Right cardiac atrium (tissue), 5 donors: ENCODE data around the gene RTN4R. TPM values are rescaled to one million over a fixed set of nuclear protein-coding genes. Genes with fewer than 3 reads are reported as not detected.
"Not testable (repeated sequence)": the region's sequence is repeated elsewhere in the genome, so short reads cannot be mapped to it uniquely, and the experiment has no call there.

Experiments used
- ATAC-seq, 2 donors: fragments of 200-7000 bp; cut with Tn5 transposase; one replicate each; pipeline versions ENCODE4 v1.8.0 to v1.9.1; 2020; ENCODE audit warnings: moderate library complexity in 2 of 2, mild to moderate bottlenecking in 1 of 2
- DNase-seq, 3 donors: peaks; one replicate each; pipeline ENCODE4 v3.0.0-alpha.2; 2020
- H3K27ac ChIP-seq: one replicate; pipeline ENCODE4 v1.5.1; 2013; ENCODE audit warnings: mild to moderate bottlenecking, low read length, control low read depth, moderate library complexity
- H3K27me3 ChIP-seq: one replicate; pipeline ENCODE4 v1.6.1; 2013; ENCODE audit not compliant: control insufficient read depth, insufficient read depth
- H3K4me1 ChIP-seq: one replicate; pipeline ENCODE4 v1.6.1; 2013; ENCODE audit warnings: low read length; ENCODE audit not compliant: control insufficient read depth, insufficient read depth
- H3K4me3 ChIP-seq: one replicate; pipeline ENCODE4 v1.5.1; 2013; ENCODE audit warnings: low read length, control low read depth
- H3K9me3 ChIP-seq: one replicate; pipeline ENCODE4 v1.6.1; 2013; ENCODE audit warnings: low read length; ENCODE audit not compliant: control insufficient read depth
- WGBS: extraction: QIAGEN DNeasy Blood & Tissue Kit; methylation state at CpG from one replicate; pipeline ENCODE4 v1.1.7; 2013; 5-methylcytosine and 5-hydroxymethylcytosine counted together
- intact Hi-C, 4 donors: fragments of 100-400 bp; cut with DNase I; formaldehyde crosslinking; loops; one replicate each; pipeline versions ENCODE4 v1.11.0 to v1.14.0; 2022 to 2023
- polyA plus RNA-seq: library from polyadenylated mRNA; stranded (reverse); fragments of 200-250 nt; gene quantifications from one replicate; pipeline ENCODE4 v1.2.3, GENCODE V29; 2013
- total RNA-seq, 4 donors: library from RNA; stranded (reverse); fragmentation: NEBNext Ultra II Directional; extraction: Animal tissue kit (Norgen Biotek cat#: 25700); gene quantifications; one replicate each; pipeline ENCODE4 v1.2.1, GENCODE V29; 2021
- donor health status: healthy with polysubstance abuse.
- donor health status: DM: no; HTN: yes; CAD: no.
- donor health status: DM: no; HTN: no; CAD: no.
- donor health status: DM: no; HTN: yes; CAD: no; lungs with severe emphysema.
- donor health status: DM: yes; HTN: yes; CAD: no.

Gene RTN4R
- total and polyA plus RNA-seq, 5 donors = 0.56 to 1.9 (median 1.1) TPM

DNA sequence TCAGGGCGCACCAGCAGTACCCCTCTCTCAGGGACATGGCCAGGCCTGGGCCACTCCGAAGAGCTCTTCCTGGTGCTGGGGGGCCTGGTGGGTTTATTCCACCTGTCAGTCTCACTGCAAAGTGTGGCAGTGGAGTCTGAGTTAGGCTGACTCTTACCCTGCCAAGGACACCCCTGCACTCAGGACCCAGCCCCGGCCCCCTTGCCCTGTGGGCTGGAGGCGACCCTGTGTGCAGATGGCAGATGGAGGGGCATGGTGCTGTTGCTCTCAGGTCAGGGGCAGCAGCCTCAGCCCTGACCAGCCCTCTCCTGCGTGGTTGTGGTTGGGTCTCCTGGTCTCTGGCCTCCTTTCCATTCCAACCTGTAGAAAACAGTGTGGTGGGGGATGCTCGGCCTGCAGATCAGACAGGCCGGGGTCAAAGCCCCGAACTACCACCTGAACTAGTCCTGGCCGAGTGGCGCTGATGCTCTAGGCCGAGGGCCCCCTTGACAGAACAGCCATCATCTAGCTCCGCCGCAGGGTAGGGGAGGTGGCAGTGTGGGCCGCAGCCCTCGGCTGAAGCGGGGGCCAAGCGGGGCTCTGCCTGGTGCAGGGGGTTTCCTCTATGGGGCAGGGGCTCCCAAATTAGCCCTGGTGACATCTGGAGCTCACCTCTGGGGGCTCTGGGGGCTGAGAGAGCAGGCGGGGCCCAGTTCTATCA lies 10.0 kb upstream of the RTN4R start:
- H3K27ac ChIP-seq, H3K9me3 ChIP-seq, DNase-seq, H3K4me1 ChIP-seq, ATAC-seq, H3K4me3 ChIP-seq, intact Hi-C loops, H3K27me3 ChIP-seq: not testable (repeated sequence)
- 85% methylated on average over 17 of the region's 18 CpGs for WGBS

DNA sequence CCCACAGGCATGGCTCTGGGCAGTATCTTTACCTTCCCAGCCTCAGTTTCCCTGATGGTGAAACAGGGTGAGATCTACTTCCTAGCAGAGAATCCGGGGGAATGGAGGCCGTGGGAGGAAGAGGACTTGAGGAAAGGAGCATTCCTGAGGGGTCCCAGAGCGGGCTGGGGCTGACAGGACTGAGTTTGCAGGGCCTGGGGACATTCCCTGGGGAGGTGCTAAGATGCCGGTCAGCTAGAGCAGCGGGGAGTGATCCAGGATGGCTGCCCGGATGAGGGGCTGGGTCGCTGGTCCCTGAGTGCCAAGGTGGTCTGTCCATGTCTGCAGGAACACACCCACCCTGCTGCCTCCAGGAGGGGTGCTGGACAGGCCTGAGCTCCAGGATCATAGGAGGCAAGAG lies 8.3 kb upstream of the RTN4R start:
- 75% methylated on average over 7 of the region's 7 CpGs for WGBS
- no peaks in the 10 kb centered on the region for H3K9me3 ChIP-seq
- H3K4me3 ChIP-seq = no peak overlapping the region
- no peak for ATAC-seq
- DNase-seq = peak in 1 of 3 donors; percentile 53
- no peaks in the 10 kb centered on the region for H3K27me3 ChIP-seq
- H3K4me1 ChIP-seq = no peaks in the 10 kb centered on the region
- H3K27ac ChIP-seq = no peak overlapping the region
- intact Hi-C loops = no loop called here

DNA sequence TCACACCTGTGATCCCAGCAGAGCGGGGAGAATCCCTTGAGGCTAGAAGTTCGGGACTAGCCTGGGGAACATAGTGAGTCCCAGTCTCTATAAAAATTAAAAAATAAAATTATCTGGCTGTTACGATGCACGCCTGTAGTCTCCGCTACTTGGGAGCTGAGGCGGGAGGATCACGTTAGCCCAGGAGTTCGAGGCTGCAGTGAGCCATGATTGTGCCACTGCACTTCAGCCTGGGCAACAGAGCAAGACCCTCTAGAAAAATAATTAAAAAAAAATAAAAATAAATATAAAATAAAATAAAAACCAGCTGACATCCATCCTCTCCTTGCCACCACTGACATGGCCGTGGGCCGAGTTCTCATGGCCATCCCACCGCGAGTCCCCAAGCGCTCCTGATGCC lies 7.7 kb upstream of the RTN4R start:
- Histone ChIP-seq H3K4me1 (no peaks in the 10 kb centered on the region), H3K9me3 (no peaks in the 10 kb centered on the region), H3K27ac (no peak overlapping the region), H3K27me3 (no peaks in the 10 kb centered on the region), H3K4me3 (no peak overlapping the region)
- WGBS = 96% methylated on average over 13 of the region's 13 CpGs
- ATAC-seq = no peak
- DNase-seq = no peak
- intact Hi-C loops = no loop called here

DNA sequence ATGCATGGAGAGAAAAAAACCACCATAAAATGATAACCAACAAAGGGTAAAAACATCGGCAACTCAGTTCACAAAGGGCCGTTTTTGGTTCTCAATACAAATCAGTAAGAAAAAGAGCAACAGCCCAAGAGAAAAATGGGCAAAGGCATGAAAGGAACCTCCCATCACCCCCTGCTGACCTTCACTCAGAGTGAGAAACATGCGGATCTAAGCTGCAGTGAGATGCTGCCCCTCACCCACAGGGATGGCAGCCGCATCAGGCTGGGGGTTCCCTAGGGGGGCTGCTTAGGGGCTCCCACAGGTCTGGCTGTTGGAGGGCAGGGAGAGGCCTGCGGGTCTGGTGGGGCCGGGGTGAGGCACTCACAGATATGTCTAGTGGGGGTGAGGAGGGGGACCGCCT lies 7.2 kb upstream of the RTN4R start:
- H3K27me3 ChIP-seq, intact Hi-C loops, H3K4me1 ChIP-seq, ATAC-seq, H3K4me3 ChIP-seq, H3K27ac ChIP-seq, H3K9me3 ChIP-seq: not testable (repeated sequence)
- DNase-seq = peak in 1 of 3 donors; percentile 31
- WGBS = 82% methylated on average over 5 of the region's 7 CpGs

DNA sequence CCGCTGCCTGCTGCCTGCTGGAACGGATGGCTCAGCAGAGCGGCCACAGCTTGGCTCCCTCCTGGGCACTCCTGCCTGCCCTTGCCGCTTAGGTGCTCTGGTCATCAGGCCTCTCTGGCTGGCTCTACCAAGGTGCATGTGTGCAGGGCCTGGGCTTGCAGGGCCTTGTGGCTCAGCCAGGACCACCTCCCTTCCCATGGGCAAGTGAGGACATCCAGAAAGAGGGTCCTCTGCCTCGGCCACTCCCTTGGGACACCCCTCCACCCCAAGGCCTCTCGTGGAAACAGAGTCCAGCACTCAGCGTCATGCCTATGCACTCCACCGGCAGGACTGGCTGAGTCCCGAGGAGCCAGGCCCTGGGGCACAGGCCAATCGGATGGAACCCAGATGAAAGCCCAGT lies 6.3 kb upstream of the RTN4R start:
- not testable (repeated sequence) for ATAC-seq
- 87% methylated on average over 9 of the region's 10 CpGs for WGBS
- intact Hi-C loops = loop anchor here in 1 of 4 donors (5.0 kb wide), 1 partner anchor 117 kb away; no protein-coding TSS in a partner anchor

DNA sequence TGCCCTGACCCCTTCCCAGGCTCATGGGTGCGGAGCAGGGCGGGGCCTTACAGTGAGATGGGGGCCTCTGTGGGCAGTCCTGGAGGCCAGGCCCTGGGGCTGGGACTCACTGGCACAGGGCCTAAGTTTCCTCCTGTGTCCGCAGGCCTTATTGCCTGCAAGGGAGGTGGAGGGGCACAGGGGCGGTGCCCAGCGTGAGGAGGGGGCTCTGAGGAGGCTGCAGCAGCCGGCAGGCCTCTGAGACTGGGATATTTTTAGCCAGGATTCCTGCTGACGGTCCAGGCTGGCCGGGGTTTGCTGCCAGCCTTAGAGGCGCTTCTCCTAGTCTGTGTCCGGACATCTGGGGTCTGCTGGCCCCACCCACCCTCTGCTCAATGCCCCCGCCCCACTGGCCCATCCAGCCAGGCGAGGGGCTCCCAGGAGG lies 5.7 kb upstream of the RTN4R start:
- Histone ChIP-seq H3K27me3 (no peaks in the 10 kb centered on the region), H3K27ac (no peak overlapping the region), H3K4me1 (no peaks in the 10 kb centered on the region), H3K9me3 (no peaks in the 10 kb centered on the region), H3K4me3 (no peak overlapping the region)
- DNase-seq (peak in 1 of 3 donors; percentile 45), ATAC-seq (peak in 1 of 2 donors; percentile 8)
- 41% methylated on average over 12 of the region's 12 CpGs for WGBS
- intact Hi-C loops = loop anchor here in 1 of 4 donors (5.0 kb wide), 1 partner anchor 116 kb away; no protein-coding TSS in a partner anchor

More for the DNA sequence above, 6.3 kb upstream of the RTN4R start:
- not testable (repeated sequence) for H3K4me1 ChIP-seq, H3K27me3 ChIP-seq, H3K27ac ChIP-seq, H3K9me3 ChIP-seq, H3K4me3 ChIP-seq
- peak in 1 of 3 donors; percentile 46 for DNase-seq

DNA sequence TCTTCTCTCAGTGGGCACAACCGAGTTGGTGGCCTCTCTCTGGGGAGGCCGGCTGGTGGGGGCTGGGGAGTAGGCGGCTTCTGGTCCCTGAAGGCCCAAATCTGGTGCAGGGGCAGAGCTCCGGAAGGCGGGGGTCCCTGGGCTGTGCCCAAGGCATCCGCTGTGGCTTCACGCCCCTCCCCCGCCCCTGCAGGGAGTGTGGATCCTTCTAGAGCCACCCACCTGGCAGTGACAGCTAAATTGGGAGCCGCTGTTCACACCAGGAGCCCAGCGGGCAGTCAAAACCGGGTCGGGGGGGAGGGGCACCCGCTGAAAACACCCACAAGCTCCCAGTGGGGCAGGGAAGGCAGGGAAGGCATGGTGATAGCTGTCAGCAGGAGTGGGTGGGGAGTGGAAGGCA lies 4.6 kb upstream of the RTN4R start:
- 70% methylated on average over 13 of the region's 13 CpGs for WGBS
- Histone ChIP-seq H3K9me3 (no peaks in the 10 kb centered on the region), H3K27me3 (no peaks in the 10 kb centered on the region), H3K4me1 (no peaks in the 10 kb centered on the region), H3K27ac (no peak overlapping the region), H3K4me3 (no peak overlapping the region)
- intact Hi-C loops = loop anchor here in 1 of 4 donors (5.0 kb wide), 1 partner anchor 115 kb away; no protein-coding TSS in a partner anchor
- DNase-seq = peak in 1 of 3 donors; percentile 46
- no peak for ATAC-seq

DNA sequence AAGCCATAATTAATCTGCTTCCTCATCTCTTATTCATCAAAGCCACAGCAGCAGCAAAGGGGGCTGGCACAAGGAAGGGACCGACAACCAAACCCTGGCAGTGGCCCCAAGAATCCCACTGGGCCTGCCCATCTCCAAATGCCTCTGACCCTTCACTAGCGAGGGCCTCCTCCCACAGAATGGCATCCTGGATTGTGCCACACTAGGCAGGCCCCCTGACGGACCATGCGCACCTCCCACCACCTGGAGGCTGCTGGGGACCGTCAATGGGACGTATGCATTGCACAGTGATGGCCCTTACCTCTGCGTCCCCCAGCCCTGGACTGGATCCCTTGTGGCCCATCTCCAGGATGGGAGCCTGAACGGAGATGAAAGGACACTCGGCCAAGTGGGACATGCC lies 4.1 kb upstream of the RTN4R start:
- intact Hi-C loops = loop anchor here in 1 of 4 donors (5.0 kb wide), 1 partner anchor 115 kb away; no protein-coding TSS in a partner anchor

DNA sequence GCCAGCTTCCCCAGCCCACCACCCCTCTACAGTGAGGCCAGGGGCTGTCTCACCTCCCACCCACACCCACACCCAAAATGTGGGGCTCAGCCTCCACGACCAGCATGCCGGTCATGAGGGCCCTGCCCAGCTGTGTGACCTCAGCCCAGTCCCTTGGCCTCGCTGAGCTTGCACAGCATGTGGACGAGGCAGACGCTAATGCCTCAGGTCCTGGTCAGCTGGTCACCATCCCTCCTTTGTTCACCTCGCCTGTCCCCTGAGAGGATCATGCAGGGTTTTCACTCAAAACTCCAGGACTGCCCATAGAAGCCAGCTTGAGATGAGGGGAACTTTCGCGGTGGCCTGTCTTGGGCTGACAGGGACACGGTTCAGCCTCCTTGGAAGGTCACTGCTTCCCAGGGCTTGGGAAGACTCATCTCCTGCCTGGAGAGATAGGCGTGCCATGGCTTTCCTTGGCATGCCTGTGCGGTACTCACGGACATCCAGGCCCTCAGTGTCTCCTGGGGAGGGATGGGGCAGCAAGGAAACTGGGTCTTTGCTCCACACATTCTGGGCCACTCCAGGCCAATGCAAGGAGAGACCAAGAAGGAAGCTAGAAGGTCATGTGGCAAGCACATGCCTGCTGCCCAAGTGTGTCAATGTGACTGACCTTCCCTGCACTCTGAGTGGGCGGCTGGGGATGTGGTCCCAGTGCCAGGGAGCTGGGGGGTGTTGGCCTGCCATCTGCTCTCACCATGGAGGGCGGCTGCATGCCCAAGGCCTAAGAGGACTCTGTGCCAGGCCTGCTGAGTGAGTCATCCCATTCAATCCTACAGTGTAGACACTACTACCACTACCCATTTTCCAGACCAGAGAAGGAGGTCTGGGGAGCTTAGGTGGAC lies 3.2 kb upstream of the RTN4R start:
- no peak overlapping the region for H3K4me3 ChIP-seq
- no peak overlapping the region for H3K27ac ChIP-seq
- no peaks in the 10 kb centered on the region for H3K9me3 ChIP-seq
- no peaks in the 10 kb centered on the region for H3K27me3 ChIP-seq
- intact Hi-C loops = loop anchor here in 1 of 4 donors (5.0 kb wide), 1 partner anchor 114 kb away; no protein-coding TSS in a partner anchor
- DNase-seq (peak in 1 of 3 donors; percentile 29), ATAC-seq (no peak)
- no peaks in the 10 kb centered on the region for H3K4me1 ChIP-seq
- 86% methylated on average over 14 of the region's 14 CpGs for WGBS

More for the DNA sequence above, 4.1 kb upstream of the RTN4R start:
- DNase-seq (peak in 1 of 3 donors; percentile 9), ATAC-seq (no peak)
- no peaks in the 10 kb centered on the region for H3K9me3 ChIP-seq
- H3K27me3 ChIP-seq = no peaks in the 10 kb centered on the region
- H3K4me1 ChIP-seq = no peaks in the 10 kb centered on the region
- 86% methylated on average over 9 of the region's 9 CpGs for WGBS
- H3K27ac ChIP-seq = no peak overlapping the region
- no peak overlapping the region for H3K4me3 ChIP-seq

DNA sequence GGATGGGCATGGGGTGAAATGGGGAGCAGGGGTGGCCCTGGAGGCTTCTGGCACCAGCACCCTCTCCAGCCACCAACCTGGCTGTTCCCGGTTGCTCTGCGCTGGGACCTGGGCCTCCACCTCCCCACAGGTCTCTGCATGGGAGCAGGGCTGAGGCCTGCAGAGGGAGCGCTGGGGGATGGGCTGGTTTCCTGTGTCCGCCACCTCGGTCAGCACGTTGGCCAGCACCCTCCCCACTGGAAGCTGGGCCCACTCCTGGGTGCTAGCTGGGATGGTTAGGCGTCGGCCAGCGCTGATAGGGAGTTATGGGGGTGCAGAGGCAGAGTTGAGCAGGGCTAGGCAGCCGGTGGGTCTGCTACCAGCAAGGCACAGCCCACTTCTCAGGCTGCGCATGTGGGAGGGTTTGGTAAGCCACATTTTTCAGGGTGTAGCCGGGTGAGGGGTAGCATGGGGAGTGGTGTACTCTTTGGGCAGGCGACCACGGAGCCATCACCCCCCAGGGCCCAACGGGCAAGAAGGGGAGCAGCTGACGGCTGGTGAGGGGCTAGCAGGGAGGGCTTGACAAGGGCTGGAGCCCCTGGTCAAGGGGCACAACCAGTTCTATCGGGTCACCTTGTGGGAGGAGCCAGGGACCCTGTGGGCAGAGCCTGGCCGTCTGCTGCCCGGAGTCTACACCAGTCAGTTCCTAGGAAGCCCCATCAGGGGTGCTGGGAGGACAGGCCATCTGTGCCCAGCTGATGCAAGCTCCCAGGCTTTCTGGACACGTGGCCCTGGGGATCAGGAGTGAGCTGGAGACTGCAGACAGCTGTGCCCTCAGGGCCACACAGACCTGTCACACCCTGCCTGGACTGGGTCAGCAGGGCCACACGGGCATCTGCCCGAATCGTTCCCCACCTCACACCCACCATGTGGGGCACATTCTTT lies 2.3 kb upstream of the RTN4R start:
- not testable (repeated sequence) for ATAC-seq, H3K9me3 ChIP-seq, H3K27me3 ChIP-seq, H3K27ac ChIP-seq, H3K4me1 ChIP-seq, H3K4me3 ChIP-seq
- intact Hi-C loops = loop anchor here in 1 of 4 donors (5.0 kb wide), 1 partner anchor 113 kb away; no protein-coding TSS in a partner anchor
- DNase-seq = peak in 1 of 3 donors; percentile 48
- 66% methylated on average over 23 of the region's 23 CpGs for WGBS
